Dermis lymphatic vessel endothelial cell (primary cell): ENCODE measurements around the gene TEX13A. TPM values are rescaled to one million over a fixed set of nuclear protein-coding genes. Genes with fewer than 3 reads are reported as not detected.

Experiments
- total RNA-seq: library from RNA; depleted of rRNA; stranded (reverse); fragments of >200 nt; gene quantifications from 2 replicates; pipeline ENCODE4 v1.2.1, GENCODE V29; 2014

The TEX13A gene
- total RNA-seq: not detected in 2 replicates

GRCh38 chrX:105220636-105221035 lies at the start of gene TEX13A:
TSS of gene TEX13A (minus strand) at chrX:105220694. CDS start at chrX:105220397, 297 bp downstream.

